ENCODE results near the gene DCST1. TPM values are rescaled to one million over a fixed set of nuclear protein-coding genes. Genes with fewer than 3 reads are reported as not detected.

Gene DCST1
- total and polyA plus RNA-seq, 4 donors, result not detected

DNA sequence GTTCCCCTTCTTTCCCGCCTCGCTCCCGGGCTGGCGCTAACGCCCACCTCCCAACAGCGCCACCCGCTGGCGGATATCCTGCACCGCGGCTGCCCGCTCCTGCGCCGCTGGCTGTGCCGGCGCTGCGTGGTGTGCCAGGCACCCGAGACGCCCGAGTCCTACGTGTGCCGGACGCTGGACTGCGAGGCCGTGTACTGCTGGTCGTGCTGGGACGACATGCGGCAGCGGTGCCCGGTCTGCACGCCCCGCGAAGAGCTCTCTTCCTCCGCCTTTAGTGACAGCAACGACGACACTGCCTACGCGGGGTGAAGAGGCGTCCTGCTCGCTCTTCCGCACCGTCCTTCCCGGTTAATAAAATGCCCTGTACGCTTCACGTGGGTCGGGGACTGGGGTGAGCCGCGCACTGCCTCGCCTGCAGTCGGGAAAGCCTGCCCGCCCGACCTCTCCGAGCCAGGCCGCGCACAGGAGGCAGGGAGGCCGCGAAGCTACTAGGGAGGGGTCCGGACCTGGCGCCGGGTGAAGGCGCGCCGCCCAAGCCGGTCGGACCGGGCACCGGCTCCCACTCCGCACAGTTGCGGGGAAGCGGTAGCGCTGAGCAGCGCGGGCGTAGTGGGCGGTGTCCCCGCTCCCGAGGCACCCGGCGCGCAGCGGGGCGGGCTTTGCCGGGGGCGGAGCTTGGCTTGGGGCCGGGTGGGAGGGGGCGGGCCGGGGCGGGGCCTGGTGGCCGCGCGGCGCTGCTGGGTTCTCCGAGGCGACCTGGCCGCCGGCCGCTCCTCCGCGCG lies 17.1 kb downstream of the DCST1 start, which contains the start of gene ADAM15:
ADAM15 (plus strand) TSS at position 757 of the 782 bp plus-strand sequence. CDS start 71 bp downstream, outside the sequence.
- H3K27ac ChIP-seq (ENCODE audit: low read depth in 1 of 2, low read length in 2 of 2), result peak within 1 kb of the TSS; percentile 70 to 91
- under 1% methylated on average over 99 of the region's 99 CpGs for WGBS
- peak within 1 kb of the TSS; percentile 46 to 50 for H3K9ac ChIP-seq (ENCODE audit: low read depth in 1 of 2, low read length in 2 of 2)
- H3K4me3 ChIP-seq (ENCODE audit: low read depth in 1 of 3, low read length in 3 of 3), result peak within 1 kb of the TSS; percentile 65 to 75 (median 67)
- peak; percentile 93 for DNase-seq (ENCODE audit: low spot score)
- H3K27me3 ChIP-seq (ENCODE audit: control insufficient read depth in 4 of 4, insufficient read depth in 4 of 4, low read length in 3 of 4), result no peaks in the 10 kb centered on the region
- H3K4me1 ChIP-seq (ENCODE audit: control insufficient read depth in 4 of 4, insufficient read depth in 4 of 4, low read length in 3 of 4), result peaks cover 9 to 51% (median 28%) of the 10 kb centered on the region in 4 donors
- TF ChIP-seq SP1 (IDR thresholded peaks at IDR 0.05) (peak; percentile 47), RAD21 (IDR thresholded peaks at IDR 0.05) (peak; percentile 62 to 78), TAF1 (conservative IDR thresholded peaks at IDR 0.05) (no peak), GABPA (IDR thresholded peaks at IDR 0.05 in 1 of 2, conservative IDR thresholded peaks at IDR 0.05 in 1 of 2) (peak in 1 of 2 donors; percentile 25), RXRA (IDR thresholded peaks at IDR 0.05) (no peak)
- TF ChIP-seq, protein P1, sequence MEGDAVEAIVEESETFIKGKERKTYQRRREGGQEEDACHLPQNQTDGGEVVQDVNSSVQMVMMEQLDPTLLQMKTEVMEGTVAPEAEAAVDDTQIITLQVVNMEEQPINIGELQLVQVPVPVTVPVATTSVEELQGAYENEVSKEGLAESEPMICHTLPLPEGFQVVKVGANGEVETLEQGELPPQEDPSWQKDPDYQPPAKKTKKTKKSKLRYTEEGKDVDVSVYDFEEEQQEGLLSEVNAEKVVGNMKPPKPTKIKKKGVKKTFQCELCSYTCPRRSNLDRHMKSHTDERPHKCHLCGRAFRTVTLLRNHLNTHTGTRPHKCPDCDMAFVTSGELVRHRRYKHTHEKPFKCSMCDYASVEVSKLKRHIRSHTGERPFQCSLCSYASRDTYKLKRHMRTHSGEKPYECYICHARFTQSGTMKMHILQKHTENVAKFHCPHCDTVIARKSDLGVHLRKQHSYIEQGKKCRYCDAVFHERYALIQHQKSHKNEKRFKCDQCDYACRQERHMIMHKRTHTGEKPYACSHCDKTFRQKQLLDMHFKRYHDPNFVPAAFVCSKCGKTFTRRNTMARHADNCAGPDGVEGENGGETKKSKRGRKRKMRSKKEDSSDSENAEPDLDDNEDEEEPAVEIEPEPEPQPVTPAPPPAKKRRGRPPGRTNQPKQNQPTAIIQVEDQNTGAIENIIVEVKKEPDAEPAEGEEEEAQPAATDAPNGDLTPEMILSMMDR (IDR thresholded peaks at IDR 0.05; ENCODE audit: low read depth, low read length, missing input control), result peak; percentile 91
- TF ChIP-seq, protein P2, sequence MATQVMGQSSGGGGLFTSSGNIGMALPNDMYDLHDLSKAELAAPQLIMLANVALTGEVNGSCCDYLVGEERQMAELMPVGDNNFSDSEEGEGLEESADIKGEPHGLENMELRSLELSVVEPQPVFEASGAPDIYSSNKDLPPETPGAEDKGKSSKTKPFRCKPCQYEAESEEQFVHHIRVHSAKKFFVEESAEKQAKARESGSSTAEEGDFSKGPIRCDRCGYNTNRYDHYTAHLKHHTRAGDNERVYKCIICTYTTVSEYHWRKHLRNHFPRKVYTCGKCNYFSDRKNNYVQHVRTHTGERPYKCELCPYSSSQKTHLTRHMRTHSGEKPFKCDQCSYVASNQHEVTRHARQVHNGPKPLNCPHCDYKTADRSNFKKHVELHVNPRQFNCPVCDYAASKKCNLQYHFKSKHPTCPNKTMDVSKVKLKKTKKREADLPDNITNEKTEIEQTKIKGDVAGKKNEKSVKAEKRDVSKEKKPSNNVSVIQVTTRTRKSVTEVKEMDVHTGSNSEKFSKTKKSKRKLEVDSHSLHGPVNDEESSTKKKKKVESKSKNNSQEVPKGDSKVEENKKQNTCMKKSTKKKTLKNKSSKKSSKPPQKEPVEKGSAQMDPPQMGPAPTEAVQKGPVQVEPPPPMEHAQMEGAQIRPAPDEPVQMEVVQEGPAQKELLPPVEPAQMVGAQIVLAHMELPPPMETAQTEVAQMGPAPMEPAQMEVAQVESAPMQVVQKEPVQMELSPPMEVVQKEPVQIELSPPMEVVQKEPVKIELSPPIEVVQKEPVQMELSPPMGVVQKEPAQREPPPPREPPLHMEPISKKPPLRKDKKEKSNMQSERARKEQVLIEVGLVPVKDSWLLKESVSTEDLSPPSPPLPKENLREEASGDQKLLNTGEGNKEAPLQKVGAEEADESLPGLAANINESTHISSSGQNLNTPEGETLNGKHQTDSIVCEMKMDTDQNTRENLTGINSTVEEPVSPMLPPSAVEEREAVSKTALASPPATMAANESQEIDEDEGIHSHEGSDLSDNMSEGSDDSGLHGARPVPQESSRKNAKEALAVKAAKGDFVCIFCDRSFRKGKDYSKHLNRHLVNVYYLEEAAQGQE (IDR thresholded peaks at IDR 0.05), result peak; percentile 45
- TF ChIP-seq, protein P3, sequence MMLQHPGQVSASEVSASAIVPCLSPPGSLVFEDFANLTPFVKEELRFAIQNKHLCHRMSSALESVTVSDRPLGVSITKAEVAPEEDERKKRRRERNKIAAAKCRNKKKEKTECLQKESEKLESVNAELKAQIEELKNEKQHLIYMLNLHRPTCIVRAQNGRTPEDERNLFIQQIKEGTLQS (IDR thresholded peaks at IDR 0.05), result no peak
- H3K9me3 ChIP-seq (ENCODE audit: control insufficient read depth in 4 of 4, low read length in 3 of 4), result no peaks in the 10 kb centered on the region
- no peaks in the 10 kb centered on the region for H3K36me3 ChIP-seq (ENCODE audit: control insufficient read depth in 4 of 4, insufficient read depth in 3 of 4, low read depth in 1 of 4, low read length in 3 of 4)

DNA sequence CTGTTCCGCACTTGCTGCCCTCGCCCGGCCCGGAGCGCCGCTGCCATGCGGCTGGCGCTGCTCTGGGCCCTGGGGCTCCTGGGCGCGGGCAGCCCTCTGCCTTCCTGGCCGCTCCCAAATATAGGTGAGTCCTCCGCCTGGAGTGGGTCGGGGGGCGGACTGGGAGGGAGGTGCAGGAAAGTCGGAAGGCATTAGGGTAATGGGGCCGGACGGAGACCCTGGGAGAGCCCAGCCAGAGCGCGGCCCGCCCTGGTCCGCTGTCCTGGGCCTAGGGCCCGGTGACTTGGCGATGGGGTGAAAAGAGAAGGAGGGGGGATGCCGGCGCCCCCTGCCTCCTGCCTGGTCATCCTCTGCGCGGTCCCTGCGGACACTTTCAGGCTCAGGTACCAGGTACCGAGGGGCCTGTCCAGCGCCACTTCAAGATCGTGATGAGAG lies 17.7 kb downstream of the DCST1 start:
- Histone ChIP-seq H3K9me3 (ENCODE audit: control insufficient read depth in 4 of 4, low read length in 3 of 4) (no peaks in the 10 kb centered on the region), H3K27me3 (ENCODE audit: control insufficient read depth in 4 of 4, insufficient read depth in 4 of 4, low read length in 3 of 4) (no peaks in the 10 kb centered on the region), H3K27ac (ENCODE audit: low read depth in 1 of 2, low read length in 2 of 2) (peak overlapping the region; percentile 60 to 80), H3K4me3 (ENCODE audit: low read depth in 1 of 3, low read length in 3 of 3) (peak overlapping the region; percentile 12 to 75 (median 67)), H3K4me1 (ENCODE audit: control insufficient read depth in 4 of 4, insufficient read depth in 4 of 4, low read length in 3 of 4) (peaks cover 9 to 51% (median 28%) of the 10 kb centered on the region in 4 donors), H3K9ac (ENCODE audit: low read depth in 1 of 2, low read length in 2 of 2) (peak overlapping the region; percentile 46 to 50), H3K36me3 (ENCODE audit: control insufficient read depth in 4 of 4, insufficient read depth in 3 of 4, low read depth in 1 of 4, low read length in 3 of 4) (peaks cover 0 to 3% (median under 1%) of the 10 kb centered on the region in 4 donors)
- TF ChIP-seq HNF4G (IDR thresholded peaks at IDR 0.05), result no peak
- no peak for TF ChIP-seq SP1 (IDR thresholded peaks at IDR 0.05)
- TF ChIP-seq HNF4A (conservative IDR thresholded peaks at IDR 0.05), result no peak
- WGBS, result under 1% methylated on average over 31 of the region's 31 CpGs
- DNase-seq (ENCODE audit: low spot score), result no peak

Measured in liver (tissue), 9 donors.